GM12878 (cell line): ENCODE data around the gene SCARF2. TPM values are rescaled to one million over a fixed set of nuclear protein-coding genes. Genes with fewer than 3 reads are reported as not detected.

Experiments
- ATF2 ChIP-seq: IDR thresholded peaks from 2 replicates; pipeline ENCODE4 v1.6.1; 2012; ENCODE audit warnings: low read length, inconsistent platforms
- BACH1 ChIP-seq: fragments of 450-650 bp; IDR thresholded peaks from 2 replicates; pipeline ENCODE4 v1.6.1; 2017; ENCODE audit warnings: mild to moderate bottlenecking, borderline replicate concordance
- BHLHE40 ChIP-seq, 2 experiments: fragments of 450-650 bp in 1 of 2; IDR thresholded peaks; 2 replicates each; pipeline ENCODE4 v1.6.1; 2011 to 2017; ENCODE audit warnings: low read depth in 2 of 2, borderline replicate concordance in 1 of 2, improper control_type of control experiment in 1 of 2, low read length in 1 of 2, mild to moderate bottlenecking in 1 of 2
- BMI1 ChIP-seq: fragments of 450-650 bp; IDR thresholded peaks from 2 replicates; pipeline ENCODE4 v1.6.1; 2016; ENCODE audit warnings: mild to moderate bottlenecking, moderate library complexity, borderline replicate concordance
- EZH2 ChIP-seq: IDR thresholded peaks from 2 replicates; pipeline ENCODE4 v1.6.1; 2012; ENCODE audit warnings: low read depth, mild to moderate bottlenecking, control low read depth, inconsistent platforms, low read length, borderline replicate concordance; ENCODE audit not compliant: control insufficient read depth
- FOS ChIP-seq: IDR thresholded peaks from 3 replicates; pipeline ENCODE4 v1.6.1; 2011; ENCODE audit warnings: borderline replicate concordance; ENCODE audit not compliant: insufficient read length; ENCODE audit errors: extremely low read depth
- FOXM1 ChIP-seq: IDR thresholded peaks from 2 replicates; pipeline ENCODE4 v1.6.1; 2012; ENCODE audit warnings: low read depth, mild to moderate bottlenecking, inconsistent platforms, low read length, moderate library complexity
- GATAD2B ChIP-seq: fragments of 450-650 bp; conservative IDR thresholded peaks from 2 replicates; pipeline ENCODE4 v1.6.1; 2017; ENCODE audit warnings: low read depth, mild to moderate bottlenecking, moderate library complexity
- HCFC1 ChIP-seq: fragments of 150-350 bp; IDR thresholded peaks from 2 replicates; pipeline ENCODE4 v1.6.1; 2014; ENCODE audit warnings: low read length
- IRF3 ChIP-seq: fragments of 450-650 bp; IDR thresholded peaks from 2 replicates; pipeline ENCODE4 v1.6.1; 2014; ENCODE audit warnings: mild to moderate bottlenecking
- KLF5 ChIP-seq: fragments of 450-650 bp; IDR thresholded peaks from 2 replicates; pipeline ENCODE4 v1.6.1; 2014; ENCODE audit warnings: mild to moderate bottlenecking; ENCODE audit not compliant: partially characterized antibody
- MAX ChIP-seq: IDR thresholded peaks from 2 replicates; pipeline ENCODE4 v1.6.1; 2012; ENCODE audit warnings: low read depth, low read length, improper control_type of control experiment
- MXI1 ChIP-seq: fragments of 150-350 bp; IDR thresholded peaks from 2 replicates; pipeline ENCODE4 v1.6.1; 2011; ENCODE audit warnings: low read depth, mild to moderate bottlenecking, inconsistent platforms, low read length, improper control_type of control experiment
- MYB ChIP-seq: fragments of 150-350 bp; IDR thresholded peaks from 2 replicates; pipeline ENCODE4 v1.6.1; 2014; ENCODE audit warnings: mild to moderate bottlenecking, low read depth, low read length, borderline replicate concordance
- MYC ChIP-seq: IDR thresholded peaks from 2 replicates; pipeline ENCODE4 v1.6.1; 2011; ENCODE audit warnings: mild to moderate bottlenecking, low read length, moderate library complexity, inconsistent platforms; ENCODE audit not compliant: insufficient read depth, insufficient replicate concordance, insufficient read length, severe bottlenecking
- NFYA ChIP-seq: IDR thresholded peaks from 2 replicates; pipeline ENCODE4 v1.6.1; 2011; ENCODE audit warnings: low read depth, mild to moderate bottlenecking, low read length, improper control_type of control experiment, borderline replicate concordance
- NR2C2 ChIP-seq: IDR thresholded peaks from 2 replicates; pipeline ENCODE4 v1.6.1; 2011; ENCODE audit warnings: borderline replicate concordance, low read depth; ENCODE audit not compliant: control insufficient read depth, insufficient read length
- PML ChIP-seq: IDR thresholded peaks from 2 replicates; pipeline ENCODE4 v1.6.1; 2012; ENCODE audit warnings: low read length, inconsistent platforms
- POLR2A ChIP-seq: IDR thresholded peaks from 2 replicates; pipeline ENCODE4 v1.6.1; 2011; ENCODE audit warnings: low read depth, mild to moderate bottlenecking, low read length
- POLR2AphosphoS5 ChIP-seq: IDR thresholded peaks from 2 replicates; pipeline ENCODE4 v1.6.1; 2011; ENCODE audit warnings: mild to moderate bottlenecking, low read length, inconsistent platforms
- RB1 ChIP-seq: fragments of 450-650 bp; formaldehyde crosslinking; IDR thresholded peaks from 2 replicates; pipeline ENCODE4 v1.6.1; 2017; ENCODE audit warnings: mild to moderate bottlenecking, borderline replicate concordance
- RELA ChIP-seq: fragments of 450-650 bp; IDR thresholded peaks from 2 replicates; pipeline ENCODE4 v1.8.0; 2014; ENCODE audit warnings: borderline replicate concordance; ENCODE audit not compliant: partially characterized antibody
- SIN3A ChIP-seq: IDR thresholded peaks from 2 replicates; pipeline ENCODE4 v1.6.1; 2012; ENCODE audit warnings: low read depth, low read length, improper control_type of control experiment
- STAT1 ChIP-seq: fragments of 450-650 bp; conservative IDR thresholded peaks from 2 replicates; pipeline ENCODE4 v1.6.1; 2014; ENCODE audit warnings: antibody characterized with exemption, mild to moderate bottlenecking
- STAT3 ChIP-seq: IDR thresholded peaks from 2 replicates; pipeline ENCODE4 v1.6.1; 2011; ENCODE audit warnings: low read depth, low read length, improper control_type of control experiment
- TAF1 ChIP-seq: IDR thresholded peaks from 2 replicates; pipeline ENCODE4 v1.6.1; 2011; ENCODE audit warnings: mild to moderate bottlenecking, low read depth, low read length, borderline replicate concordance
- TCF3 ChIP-seq: IDR thresholded peaks from 2 replicates; pipeline ENCODE4 v1.6.1; 2012; ENCODE audit warnings: low read depth, mild to moderate bottlenecking, low read length, borderline replicate concordance; ENCODE audit not compliant: insufficient read depth
- TCF7 ChIP-seq: IDR thresholded peaks from 2 replicates; pipeline ENCODE4 v1.6.1; 2014; ENCODE audit warnings: antibody characterized with exemption, borderline replicate concordance
- WRNIP1 ChIP-seq: IDR thresholded peaks from 2 replicates; pipeline ENCODE4 v1.6.1; 2011; ENCODE audit warnings: low read depth, low read length, improper control_type of control experiment, borderline replicate concordance
- ZSCAN29 ChIP-seq: fragments of 450-650 bp; IDR thresholded peaks from 2 replicates; pipeline ENCODE4 v1.6.1; 2017; ENCODE audit warnings: mild to moderate bottlenecking, moderate library complexity
- polyA plus RNA-seq, 11 experiments: library from polyadenylated mRNA; depleted of rRNA in 4 of 11; unstranded in 6 of 11; stranded (reverse) in 5 of 11; fragments of >200 nt; fragmentation: Nextera tagmentation in 4 of 11; fragmentation: Illumina TruSeq in 1 of 11; extraction: Ambion mirVana in 4 of 11; extraction: Trizol in 1 of 11; gene quantifications; 1 replicate in 1 of 11; 2 replicates in 10 of 11; pipeline versions ENCODE4 v1.2.1 to v1.2.3, GENCODE V29; 2011 to 2016; ENCODE audit warnings: inconsistent platforms in 2 of 11, missing spikeins in 2 of 11, low read depth in 1 of 11
- total RNA-seq, 4 experiments: library from RNA; depleted of rRNA in 3 of 4; stranded (reverse); fragments of >200 nt in 3 of 4; fragmentation: Illumina TruSeq in 1 of 4; extraction: Trizol in 1 of 4; gene quantifications; 2 replicates each; pipeline versions ENCODE4 v1.2.1 to v1.2.3, GENCODE V29; 2013 to 2021

Gene SCARF2
- total and polyA plus RNA-seq, 10 of the 15 experiments (the other 5 are each of a cell fraction or from before 2014, with no cell fraction given): 0.01 to 0.74 (median 0.17) TPM; not detected in 5

- TF ChIP-seq MYB (no peak), KLF5 (no peak), IRF3 (no peak), RELA (no peak), TAF1 (peak; percentile 59; the same call in 1 of the 2 replicates), MYC (no peak), STAT1 (no peak), BMI1 (no peak), FOS (no peak), PML (no peak; the same call in 1 of the 2 replicates), BACH1 (no peak), BHLHE40 (IDR thresholded peaks at IDR 0.05; ENCODE audit: borderline replicate concordance in 1 of 2, low read depth in 2 of 2, low read length in 1 of 2) (0 out of 4 replicates have a peak, but pooled peaks of 1 of the 2 experiments have one; percentile 48), NFYA (no peak), HCFC1 (peak; percentile 92), NR2C2 (no peak), WRNIP1 (no peak), ZSCAN29 (no peak), POLR2AphosphoS5 (peak; percentile 84), RB1 (peak; percentile 70; the same call in 1 of the 2 replicates), MAX (peak; percentile 23), TCF3 (no peak), EZH2 (no peak), FOXM1 (no peak), MXI1 (peak; percentile 77; the same call in 1 of the 2 replicates), ATF2 (no peak), SIN3A (no peak; the same call in none of the 2 replicates), TCF7 (no peak), POLR2A (peak; percentile 88), STAT3 (no peak), GATAD2B (peak; percentile 49)
Measured at GRCh38 chr22:20393705-20394476, 43.7 kb downstream of the SCARF2 start, which contains the start of gene ZNF74 (continued).
